IMR-90 (cell line): Measurements from ENCODE around the gene ABCA4. TPM values are rescaled to one million over a fixed set of nuclear protein-coding genes. Genes with fewer than 3 reads are reported as not detected.

Experiments
- ATAC-seq: fragments of 200-7000 bp; cut with Tn5 transposase; 2 replicates; pipeline ENCODE4 v1.9.1; 2020; ENCODE audit warnings: low read depth, mild to moderate bottlenecking, moderate library complexity
- BruUV-seq: library from RNA; stranded (reverse); fragments of 400-500 nt; replicated peaks from 2 replicates; lab custom pipeline; 2021; lab: Mats Ljungman, UMichigan
- CTCF ChIA-PET: fragments of 300-600 bp; formaldehyde crosslinking; extraction: SDS; loops from one replicate; lab custom pipeline; 2021; ENCODE audit warnings: antibody characterized with exemption; lab: Yijun Ruan, JAX
- POLR2A ChIA-PET: fragments of 300-600 bp; sonication (Branson Sonifier 250); formaldehyde crosslinking; loops from one replicate; lab custom pipeline; 2022; ENCODE audit warnings: antibody characterized with exemption; ENCODE audit not compliant: unreplicated experiment; lab: Charles Lee
- DNase-seq: peaks from one replicate; pipeline ENCODE4 v3.0.0; 2013
- H2AFZ ChIP-seq: replicated peaks from 2 replicates; pipeline ENCODE3; 2013; ENCODE audit warnings: low read length, mild to moderate bottlenecking; ENCODE audit not compliant: poor library complexity
- H2AK5ac ChIP-seq: 2 replicates; pipeline ENCODE4 v1.6.1; 2013; ENCODE audit warnings: low read depth, low read length, inconsistent platforms
- H2AK9ac ChIP-seq: replicated peaks from 2 replicates; pipeline ENCODE3; 2013; ENCODE audit warnings: mild to moderate bottlenecking, low read depth, low read length, moderate library complexity; ENCODE audit not compliant: poor library complexity
- H2BK120ac ChIP-seq: 2 replicates; pipeline ENCODE4 v1.6.1; 2013; ENCODE audit warnings: low read depth, low read length, inconsistent platforms
- H2BK15ac ChIP-seq: 3 replicates; pipeline ENCODE4 v1.6.1; 2013; ENCODE audit warnings: low read depth, low read length, inconsistent platforms
- H2BK20ac ChIP-seq: 2 replicates; pipeline ENCODE4 v1.6.1; 2013; ENCODE audit warnings: low read depth, mild to moderate bottlenecking, inconsistent platforms, low read length, moderate library complexity
- H2BK5ac ChIP-seq: 2 replicates; pipeline ENCODE4 v1.6.1; 2013; ENCODE audit warnings: mild to moderate bottlenecking, low read depth, low read length, inconsistent platforms; ENCODE audit not compliant: poor library complexity, severe bottlenecking
- H3K14ac ChIP-seq: replicated peaks from 2 replicates; pipeline ENCODE4 v1.6.1; 2013; ENCODE audit warnings: low read depth, low read length, inconsistent platforms
- H3K18ac ChIP-seq: 2 replicates; pipeline ENCODE4 v1.6.1; 2013; ENCODE audit warnings: low read depth, low read length, control low read depth
- H3K23ac ChIP-seq: 2 replicates; pipeline ENCODE4 v1.6.1; 2013; ENCODE audit warnings: low read depth, low read length, inconsistent platforms
- H3K27ac ChIP-seq: 2 replicates; pipeline ENCODE4 v1.5.1; 2013; ENCODE audit warnings: mild to moderate bottlenecking, control low read depth, low read length; ENCODE audit not compliant: insufficient read depth
- H3K27me3 ChIP-seq: 2 replicates; pipeline ENCODE4 v1.6.1; 2013; ENCODE audit warnings: low read length; ENCODE audit not compliant: control insufficient read depth, insufficient read depth
- H3K36me3 ChIP-seq: 2 replicates; pipeline ENCODE4 v1.6.1; 2013; ENCODE audit warnings: low read length, mixed read lengths; ENCODE audit not compliant: control insufficient read depth, insufficient read depth
- H3K4ac ChIP-seq: 2 replicates; pipeline ENCODE4 v1.6.1; 2013; ENCODE audit warnings: low read depth, low read length, inconsistent platforms
- H3K4me1 ChIP-seq: 2 replicates; pipeline ENCODE4 v1.6.1; 2013; ENCODE audit warnings: low read length, mixed read lengths; ENCODE audit not compliant: control insufficient read depth, insufficient read depth
- H3K4me2 ChIP-seq: 2 replicates; pipeline ENCODE4 v1.6.1; 2013; ENCODE audit warnings: low read depth, mild to moderate bottlenecking, control low read depth, low read length, moderate library complexity
- H3K4me3 ChIP-seq: 2 replicates; pipeline ENCODE4 v1.5.1; 2013; ENCODE audit warnings: low read depth, mild to moderate bottlenecking, control low read depth, low read length, moderate library complexity; ENCODE audit not compliant: insufficient read depth
- H3K56ac ChIP-seq: 2 replicates; pipeline ENCODE4 v1.6.1; 2013; ENCODE audit warnings: low read length, inconsistent platforms; ENCODE audit not compliant: insufficient read depth; ENCODE audit errors: extremely low read depth
- H3K79me1 ChIP-seq, 2 experiments: 2 replicates each; pipeline ENCODE4 v1.6.1; 2013; ENCODE audit warnings: low read length in 2 of 2, inconsistent platforms in 1 of 2, low read depth in 1 of 2
- H3K9ac ChIP-seq: 2 replicates; pipeline ENCODE4 v1.6.1; 2013; ENCODE audit warnings: low read depth, low read length, control low read depth
- H3K9me1 ChIP-seq: 2 replicates; pipeline ENCODE4 v1.6.1; 2013; ENCODE audit warnings: low read length, inconsistent platforms; ENCODE audit not compliant: insufficient read depth
- H3K9me3 ChIP-seq: 2 replicates; pipeline ENCODE4 v1.6.1; 2013; ENCODE audit warnings: low read length; ENCODE audit not compliant: control insufficient read depth, insufficient read depth
- H4K20me1 ChIP-seq: 2 replicates; pipeline ENCODE4 v1.6.1; 2013; ENCODE audit warnings: low read length, inconsistent platforms; ENCODE audit not compliant: insufficient read depth
- H4K5ac ChIP-seq: 2 replicates; pipeline ENCODE4 v1.6.1; 2013; ENCODE audit warnings: mild to moderate bottlenecking, low read depth, low read length, control low read depth
- H4K8ac ChIP-seq, 2 experiments: 2 replicates each; pipeline ENCODE4 v1.6.1; 2013; ENCODE audit warnings: low read depth in 2 of 2, low read length in 2 of 2, control low read depth in 1 of 2, inconsistent platforms in 1 of 2
- H4K91ac ChIP-seq: 2 replicates; pipeline ENCODE4 v1.6.1; 2013; ENCODE audit warnings: low read depth, low read length, inconsistent platforms; ENCODE audit not compliant: insufficient read depth
- FOS ChIP-seq: fragments of 150-350 bp; IDR thresholded peaks from 2 replicates; pipeline ENCODE4 v1.6.1; 2016; ENCODE audit warnings: low read depth, low read length
- MAZ ChIP-seq: IDR thresholded peaks from 2 replicates; pipeline ENCODE4 v1.6.1; 2012; ENCODE audit warnings: low read depth, mild to moderate bottlenecking, low read length, improper control_type of control experiment, moderate library complexity, borderline replicate concordance
- SMC3 ChIP-seq: fragments of 150-350 bp; IDR thresholded peaks from 2 replicates; pipeline ENCODE4 v1.6.1; 2016; ENCODE audit warnings: low read depth, mild to moderate bottlenecking, antibody characterized with exemption, low read length, moderate library complexity
- WGBS, 2 experiments: methylation state at CpG; one replicate each; pipeline versions ENCODE4 v1.1.5 to v1.1.7; 2013; ENCODE audit warnings: missing lambda C conversion rate in 2 of 2; ENCODE audit not compliant: insufficient read length in 1 of 2; ENCODE audit errors: extremely low coverage in 2 of 2; 5-methylcytosine and 5-hydroxymethylcytosine counted together
- dilution Hi-C: fragments of 300-500 bp; cut with HindIII; formaldehyde crosslinking; loops from one replicate; pipeline ENCODE4 v1.14.3; 2018; ENCODE audit warnings: low sequenced_read_pairs; ENCODE audit not compliant: unreplicated experiment
- in situ Hi-C: fragments of 300-500 bp; cut with MboI; formaldehyde crosslinking; loops from 3 replicates; pipeline ENCODE4 v1.14.3; 2019; ENCODE audit warnings: low sequenced_read_pairs, inconsistent platforms, mixed read lengths
- intact Hi-C: fragments of 100-400 bp; cut with micrococcal nuclease; formaldehyde crosslinking; loops from 2 replicates; pipeline ENCODE4 v1.10.0; 2022
- polyA plus RNA-seq, 3 experiments: library from polyadenylated mRNA; depleted of rRNA; stranded (reverse); fragments of >200 nt; gene quantifications; 2 replicates each; pipeline ENCODE4 v1.2.3, GENCODE V29; 2012; ENCODE audit warnings: low replicate concordance in 1 of 3
- total RNA-seq: library from RNA; depleted of rRNA; stranded (reverse); fragments of >200 nt; gene quantifications from 2 replicates; pipeline ENCODE4 v1.2.3, GENCODE V29; 2012

Gene ABCA4
- total and polyA plus RNA-seq, 2 of the 4 experiments (the other 2 are of a cell fraction) = under 0.01 to 0.36 TPM

- peaks cover 5% of the 10 kb centered on the region for H3K9me1 ChIP-seq
- POLR2A ChIA-PET = no interaction called here
- BruUV-seq = no TSS peak
Measured at GRCh38 chr1:94033849-94034248, 87.1 kb downstream of the ABCA4 start.

More at GRCh38 chr1:94033849-94034248, 87.1 kb downstream of the ABCA4 start:
- Histone ChIP-seq H4K5ac (peak overlapping the region; percentile 24; the same call in 1 of the 2 replicates), H3K9ac (no peak overlapping the region), H4K20me1 (no peaks in the 10 kb centered on the region), H3K9me3 (no peaks in the 10 kb centered on the region), H3K23ac (no peak overlapping the region), H2BK20ac (no peak overlapping the region), H2BK15ac (peak overlapping the region; percentile 7; the same call in 1 of the 3 replicates), H2BK120ac (no peak overlapping the region), H3K56ac (no peak overlapping the region), H3K4ac (peak overlapping the region; percentile 0; the same call in 1 of the 2 replicates), H3K14ac (no peak overlapping the region), H3K4me1 (peaks cover 22% of the 10 kb centered on the region), H3K36me3 (no peaks in the 10 kb centered on the region), H3K27me3 (no peaks in the 10 kb centered on the region), H3K4me2 (no peak overlapping the region), H4K91ac (no peak overlapping the region), H4K8ac (no peak overlapping the region), H3K79me1 (no peaks in the 10 kb centered on the region), H3K27ac (no peak overlapping the region), H3K18ac (peak overlapping the region; percentile 11; the same call in 1 of the 2 replicates), H2BK5ac (no peak overlapping the region), H2AK5ac (no peak overlapping the region), H2AK9ac (no peak overlapping the region), H2AFZ (no peak overlapping the region), H3K4me3 (no peak overlapping the region)
- WGBS, 2 experiments = 100% methylated on average over 1 of the region's 3 CpGs; no CpG with 5 or more reads in 1 of the 2 experiments
- ATAC-seq (peak; percentile 24; the same call in 1 of the 2 replicates), DNase-seq (no peak)
- intact Hi-C loops (no loop called here), dilution Hi-C loops (no loop called here), in situ Hi-C loops (loop anchor here (25.0 kb wide), 1 partner anchor 428 kb away; no protein-coding TSS in a partner anchor)
- TF ChIP-seq SMC3 (no peak), MAZ (no peak), FOS (peak; percentile 14; the same call in 1 of the 2 replicates)
- CTCF ChIA-PET = interaction anchor here (0.5 to 3.8 kb wide), 2 partner anchors 296 to 301 kb away, joined by 3 to 22 read pairs; no protein-coding TSS in a partner anchor
